ENCODE measurements around the gene RALY. TPM values are rescaled to one million over a fixed set of nuclear protein-coding genes. Genes with fewer than 3 reads are reported as not detected.
A peak's percentile ranks its signal among the peaks of the same experiment; 100 is the strongest.

The RALY gene
- total and polyA plus RNA-seq, 2 of the 4 experiments (the other 2 are of a cell fraction), result 46.2 to 115 TPM

DNA sequence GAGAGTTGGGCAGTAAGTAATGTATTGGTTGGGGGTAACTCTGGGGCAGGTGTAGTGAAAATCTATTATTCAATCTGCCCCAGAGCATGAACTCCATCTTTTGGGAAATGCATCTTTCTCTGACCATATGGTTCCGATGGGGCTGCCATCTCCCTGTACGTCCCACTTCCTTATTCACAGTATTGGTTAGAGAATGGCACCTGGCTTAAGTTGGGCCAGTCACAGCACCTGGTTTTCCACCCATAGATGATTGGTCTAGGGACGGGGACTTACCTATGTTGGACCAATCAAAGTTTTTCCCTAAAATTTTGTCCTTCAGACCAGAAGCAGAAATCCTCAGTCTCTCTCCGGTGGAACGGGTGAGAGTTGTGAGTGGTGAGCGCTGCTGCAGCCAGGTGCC lies 2.2 kb upstream of the RALY start:
- no peak overlapping the region for H2BK120ac ChIP-seq (ENCODE audit: low read depth, low read length)
- H3K4me3 ChIP-seq (ENCODE audit: insufficient read depth, low read depth, low read length), result no peak overlapping the region
- no peak overlapping the region for H2BK5ac ChIP-seq (ENCODE audit: low read depth, low read length, poor library complexity, severe bottlenecking)
- H3K36me3 ChIP-seq (ENCODE audit: control insufficient read depth, insufficient read depth, low read length), result no peaks in the 10 kb centered on the region
- dilution Hi-C loops (cut with HindIII; ENCODE audit: low sequenced_read_pairs, unreplicated experiment), result no loop called here
- H3K9me3 ChIP-seq (ENCODE audit: control insufficient read depth, insufficient read depth, low read length), result no peaks in the 10 kb centered on the region
- H2AK9ac ChIP-seq (replicated peaks; ENCODE audit: low read depth, low read length, poor library complexity), result peak overlapping the region; percentile 31
- no peak overlapping the region for H2BK15ac ChIP-seq (ENCODE audit: low read depth, low read length)
- no peak overlapping the region for H3K56ac ChIP-seq (ENCODE audit: extremely low read depth, insufficient read depth, low read length)
- H3K27me3 ChIP-seq (ENCODE audit: control insufficient read depth, insufficient read depth, low read length), result no peaks in the 10 kb centered on the region
- no peak for ATAC-seq (ENCODE audit: low read depth)
- H3K14ac ChIP-seq (replicated peaks; ENCODE audit: low read depth, low read length), result 0 out of 2 replicates have a peak overlapping the region, but pooled peaks have one; percentile 0
- ChIA-PET POLR2A (ENCODE audit: unreplicated experiment) (no interaction called here), CTCF (no interaction called here)
- intact Hi-C loops (cut with micrococcal nuclease), result no loop called here
- H3K4me2 ChIP-seq (ENCODE audit: low read depth, low read length), result peak overlapping the region; percentile 87; the same call in 1 of the 2 replicates
- 0 out of 2 replicates have a peak overlapping the region, but pooled peaks have one; percentile 17 for H3K23ac ChIP-seq (ENCODE audit: low read depth, low read length)
- H3K79me1 ChIP-seq (ENCODE audit: low read depth in 1 of 2, low read length in 2 of 2), result peaks cover 15 to 38% of the 10 kb centered on the region in 2 experiments; a peak in 3 of 4 replicates
- no peak overlapping the region for H3K9ac ChIP-seq (ENCODE audit: low read depth, low read length)
- WGBS, 2 experiments (ENCODE audit: extremely low coverage in 2 of 2, insufficient read length in 1 of 2), result no CpG with 5 or more reads among the region's 6 CpGs
- in situ Hi-C loops (cut with MboI; ENCODE audit: low sequenced_read_pairs), result no loop called here
- H4K8ac ChIP-seq (ENCODE audit: low read depth in 2 of 2, low read length in 2 of 2), result no peak overlapping the region
- no peak for DNase-seq
- H4K5ac ChIP-seq (ENCODE audit: low read depth, low read length), result no peak overlapping the region
- no peak overlapping the region for H3K27ac ChIP-seq (ENCODE audit: insufficient read depth, low read length)
- H2BK20ac ChIP-seq (ENCODE audit: low read depth, low read length), result no peak overlapping the region
- no peak overlapping the region for H2AFZ ChIP-seq (replicated peaks; ENCODE audit: low read length, poor library complexity)
- H2AK5ac ChIP-seq (ENCODE audit: low read depth, low read length), result 0 out of 2 replicates have a peak overlapping the region, but pooled peaks have one; percentile 21
- peaks cover 8% of the 10 kb centered on the region for H3K4me1 ChIP-seq (ENCODE audit: control insufficient read depth, insufficient read depth, low read length)
- H4K20me1 ChIP-seq (ENCODE audit: insufficient read depth, low read length), result peaks cover 29% of the 10 kb centered on the region
- H4K91ac ChIP-seq (ENCODE audit: insufficient read depth, low read depth, low read length), result no peak overlapping the region
- no peak overlapping the region for H3K4ac ChIP-seq (ENCODE audit: low read depth, low read length)
- TF ChIP-seq NFE2L2 (IDR thresholded peaks at IDR 0.05; ENCODE audit: low read depth, low read length), result no peak
- no peak for TF ChIP-seq RCOR1 (IDR thresholded peaks at IDR 0.05; ENCODE audit: insufficient replicate concordance, low read length)
- TF ChIP-seq, protein P1, sequence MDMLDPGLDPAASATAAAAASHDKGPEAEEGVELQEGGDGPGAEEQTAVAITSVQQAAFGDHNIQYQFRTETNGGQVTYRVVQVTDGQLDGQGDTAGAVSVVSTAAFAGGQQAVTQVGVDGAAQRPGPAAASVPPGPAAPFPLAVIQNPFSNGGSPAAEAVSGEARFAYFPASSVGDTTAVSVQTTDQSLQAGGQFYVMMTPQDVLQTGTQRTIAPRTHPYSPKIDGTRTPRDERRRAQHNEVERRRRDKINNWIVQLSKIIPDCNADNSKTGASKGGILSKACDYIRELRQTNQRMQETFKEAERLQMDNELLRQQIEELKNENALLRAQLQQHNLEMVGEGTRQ (IDR thresholded peaks at IDR 0.05; ENCODE audit: low read depth, low read length), result no peak
- no peak for TF ChIP-seq CHD1 (IDR thresholded peaks at IDR 0.05; ENCODE audit: low read depth, low read length)
- TF ChIP-seq RFX5 (IDR thresholded peaks at IDR 0.05; ENCODE audit: low read depth, low read length), result no peak
- no peak for TF ChIP-seq MAZ (IDR thresholded peaks at IDR 0.05; ENCODE audit: borderline replicate concordance, low read depth, low read length)
- TF ChIP-seq, protein P2, sequence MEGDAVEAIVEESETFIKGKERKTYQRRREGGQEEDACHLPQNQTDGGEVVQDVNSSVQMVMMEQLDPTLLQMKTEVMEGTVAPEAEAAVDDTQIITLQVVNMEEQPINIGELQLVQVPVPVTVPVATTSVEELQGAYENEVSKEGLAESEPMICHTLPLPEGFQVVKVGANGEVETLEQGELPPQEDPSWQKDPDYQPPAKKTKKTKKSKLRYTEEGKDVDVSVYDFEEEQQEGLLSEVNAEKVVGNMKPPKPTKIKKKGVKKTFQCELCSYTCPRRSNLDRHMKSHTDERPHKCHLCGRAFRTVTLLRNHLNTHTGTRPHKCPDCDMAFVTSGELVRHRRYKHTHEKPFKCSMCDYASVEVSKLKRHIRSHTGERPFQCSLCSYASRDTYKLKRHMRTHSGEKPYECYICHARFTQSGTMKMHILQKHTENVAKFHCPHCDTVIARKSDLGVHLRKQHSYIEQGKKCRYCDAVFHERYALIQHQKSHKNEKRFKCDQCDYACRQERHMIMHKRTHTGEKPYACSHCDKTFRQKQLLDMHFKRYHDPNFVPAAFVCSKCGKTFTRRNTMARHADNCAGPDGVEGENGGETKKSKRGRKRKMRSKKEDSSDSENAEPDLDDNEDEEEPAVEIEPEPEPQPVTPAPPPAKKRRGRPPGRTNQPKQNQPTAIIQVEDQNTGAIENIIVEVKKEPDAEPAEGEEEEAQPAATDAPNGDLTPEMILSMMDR (conservative IDR thresholded peaks at IDR 0.05; ENCODE audit: low read depth, low read length), result no peak
- peaks cover 4% of the 10 kb centered on the region; the same call in 1 of the 2 replicates for H3K9me1 ChIP-seq (ENCODE audit: insufficient read depth, low read length)
- BruUV-seq (replicated peaks), result no TSS peak
- H3K18ac ChIP-seq (ENCODE audit: low read depth, low read length), result no peak overlapping the region

Measured in IMR-90 (cell line).